Spleen (tissue), 11 donors: ENCODE data around the gene VPREB3. TPM values are rescaled to one million over a fixed set of nuclear protein-coding genes. Genes with fewer than 3 reads are reported as not detected.

ENCODE experiments used
- DNase-seq: peaks from one replicate; pipeline ENCODE4 v3.0.0-alpha.2; 2020
- H3K27ac ChIP-seq, 8 donors: fragments of 200-600 bp; sonication (generic) in 7 of 8; 1 replicate in 4 of 8; 2 replicates in 4 of 8; pipeline versions ENCODE4 v1.5.0 to v1.8.0; 2016 to 2021; ENCODE audit warnings: inconsistent platforms in 4 of 8, mild to moderate bottlenecking in 4 of 8, moderate library complexity in 1 of 8
- H3K27me3 ChIP-seq, 7 donors: fragments of 200-600 bp; sonication (generic) in 6 of 7; replicated peaks in 1 of 7; 1 replicate in 4 of 7; 2 replicates in 3 of 7; pipeline versions ENCODE4 v1.5.0 to v1.8.0; 2016 to 2021; ENCODE audit warnings: inconsistent platforms in 3 of 7, mild to moderate bottlenecking in 1 of 7
- H3K36me3 ChIP-seq, 6 donors: fragments of 200-600 bp; sonication (generic) in 5 of 6; 1 replicate in 4 of 6; 2 replicates in 2 of 6; pipeline versions ENCODE4 v1.5.0 to v1.8.0; 2016 to 2021; ENCODE audit warnings: inconsistent platforms in 2 of 6
- H3K4me1 ChIP-seq, 6 donors: fragments of 200-600 bp; sonication (generic) in 5 of 6; 1 replicate in 3 of 6; 2 replicates in 3 of 6; pipeline versions ENCODE4 v1.5.0 to v1.8.0; 2016 to 2021; ENCODE audit warnings: inconsistent platforms in 3 of 6
- H3K4me3 ChIP-seq, 8 donors: fragments of 200-600 bp; sonication (generic) in 7 of 8; 1 replicate in 4 of 8; 2 replicates in 4 of 8; pipeline versions ENCODE4 v1.5.0 to v1.8.0; 2016 to 2021; ENCODE audit warnings: inconsistent platforms in 4 of 8, mild to moderate bottlenecking in 4 of 8, moderate library complexity in 2 of 8
- H3K9me3 ChIP-seq, 8 donors: fragments of 200-600 bp; sonication (generic) in 7 of 8; 1 replicate in 4 of 8; 2 replicates in 4 of 8; pipeline versions ENCODE4 v1.5.0 to v1.8.0; 2016 to 2021; ENCODE audit warnings: inconsistent platforms in 4 of 8
- POLR2A ChIP-seq, 3 donors: fragments of 450-650 bp; IDR thresholded peaks; one replicate each; pipeline ENCODE4 v1.5.1; 2017; ENCODE audit warnings: antibody characterized with exemption in 3 of 3, mild to moderate bottlenecking in 1 of 3
- POLR2AphosphoS5 ChIP-seq, 3 donors: sonication (generic); formaldehyde crosslinking; IDR thresholded peaks; one replicate each; pipeline ENCODE4 v1.5.1; 2017; ENCODE audit warnings: antibody characterized with exemption in 3 of 3
- WGBS, 5 donors: extraction: QIAGEN DNeasy Blood & Tissue Kit in 3 of 5; methylation state at CpG; one replicate each; pipeline versions ENCODE4 v1.1.5 to v1.1.7; 2013 to 2018; 5-methylcytosine and 5-hydroxymethylcytosine counted together
- intact Hi-C: fragments of 100-400 bp; cut with DNase I; formaldehyde crosslinking; loops from one replicate; pipeline ENCODE4 v1.15.0; 2023; ENCODE audit warnings: low total_unique reads
- polyA plus RNA-seq, 3 donors: library from polyadenylated mRNA; stranded (reverse); fragments of 200-250 nt; gene quantifications; one replicate each; pipeline ENCODE4 v1.2.1, GENCODE V29; 2013
- total RNA-seq, 7 donors: library from RNA; depleted of rRNA in 3 of 7; stranded (reverse); fragments of >200 nt in 3 of 7; fragmentation: NEBNext Ultra II Directional in 4 of 7; extraction: Animal tissue kit (Norgen Biotek cat#: 25700) in 4 of 7; gene quantifications; one replicate each; pipeline versions ENCODE4 v1.1.0 to v1.2.1, GENCODE V29; 2016 to 2021
- TF ChIP-seq, protein P1 (sequence below), 11 experiments: fragments of 200-600 bp in 7 of 11; fragments of 450-650 bp in 4 of 11; sonication (generic) in 4 of 11; IDR thresholded peaks in 8 of 11; conservative IDR thresholded peaks in 3 of 11; 1 replicate in 7 of 11; 2 replicates in 4 of 11; pipeline versions ENCODE4 v1.4.0 to v1.8.0; 2016 to 2021; ENCODE audit warnings: antibody characterized with exemption in 11 of 11, inconsistent platforms in 4 of 11, mild to moderate bottlenecking in 1 of 11
- donor health status: healthy with polysubstance abuse.
- donor health status: DM: no; HTN: no; CAD: no; lungs with moderate emphysema.
- donor health status: DM: no; HTN: no; CAD: no.
- donor health status: Bipolar disorder and iron deficiency.
- donor health status: healthy.
- donor health status: DM: no; HTN: no; CAD: no.
- donor health status: DM: yes; HTN: yes; CAD: no.

VPREB3 gene
- total and polyA plus RNA-seq, 10 donors = 24.9 to 472 (median 57.9) TPM

DNA sequence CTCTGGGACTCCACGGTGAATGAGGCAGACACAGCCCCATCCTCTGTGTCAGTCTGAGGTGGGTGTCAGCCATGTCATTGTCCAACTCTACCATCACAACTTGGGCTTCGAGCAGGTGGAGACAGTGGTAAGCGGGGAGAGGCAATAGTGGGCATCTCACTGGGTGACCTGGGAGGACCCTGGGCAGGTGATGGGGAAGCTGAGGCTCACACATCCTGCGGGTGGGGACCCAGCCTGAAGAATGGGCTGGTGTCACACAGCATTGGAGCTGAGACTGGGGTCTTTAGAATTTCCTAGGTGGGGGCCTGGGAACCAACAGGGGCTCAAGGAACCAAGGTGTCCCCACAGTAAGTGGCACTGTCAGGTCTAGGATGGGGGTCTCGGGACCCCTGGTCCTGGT lies 25.5 kb upstream of the VPREB3 start:
- Histone ChIP-seq H3K4me1 (peaks cover 0 to 21% (median 2%) of the 10 kb centered on the region in 6 donors), H3K9me3 (no peaks in the 10 kb centered on the region), H3K27ac (no peak overlapping the region), H3K36me3 (no peaks in the 10 kb centered on the region), H3K27me3 (no peaks in the 10 kb centered on the region), H3K4me3 (no peak overlapping the region)
- DNase-seq = no peak
- WGBS, 5 donors = 92 to 96% (median 95%) methylated on average over 4 to 5 of the region's 5 CpGs
- TF ChIP-seq POLR2AphosphoS5 (IDR thresholded peaks at IDR 0.05) = no peak
- TF ChIP-seq POLR2A (IDR thresholded peaks at IDR 0.05) = no peak
- TF ChIP-seq, protein P1, sequence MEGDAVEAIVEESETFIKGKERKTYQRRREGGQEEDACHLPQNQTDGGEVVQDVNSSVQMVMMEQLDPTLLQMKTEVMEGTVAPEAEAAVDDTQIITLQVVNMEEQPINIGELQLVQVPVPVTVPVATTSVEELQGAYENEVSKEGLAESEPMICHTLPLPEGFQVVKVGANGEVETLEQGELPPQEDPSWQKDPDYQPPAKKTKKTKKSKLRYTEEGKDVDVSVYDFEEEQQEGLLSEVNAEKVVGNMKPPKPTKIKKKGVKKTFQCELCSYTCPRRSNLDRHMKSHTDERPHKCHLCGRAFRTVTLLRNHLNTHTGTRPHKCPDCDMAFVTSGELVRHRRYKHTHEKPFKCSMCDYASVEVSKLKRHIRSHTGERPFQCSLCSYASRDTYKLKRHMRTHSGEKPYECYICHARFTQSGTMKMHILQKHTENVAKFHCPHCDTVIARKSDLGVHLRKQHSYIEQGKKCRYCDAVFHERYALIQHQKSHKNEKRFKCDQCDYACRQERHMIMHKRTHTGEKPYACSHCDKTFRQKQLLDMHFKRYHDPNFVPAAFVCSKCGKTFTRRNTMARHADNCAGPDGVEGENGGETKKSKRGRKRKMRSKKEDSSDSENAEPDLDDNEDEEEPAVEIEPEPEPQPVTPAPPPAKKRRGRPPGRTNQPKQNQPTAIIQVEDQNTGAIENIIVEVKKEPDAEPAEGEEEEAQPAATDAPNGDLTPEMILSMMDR (IDR thresholded peaks at IDR 0.05 in 8 of 11, conservative IDR thresholded peaks at IDR 0.05 in 3 of 11) = no peak
- intact Hi-C loops = no loop called here

DNA sequence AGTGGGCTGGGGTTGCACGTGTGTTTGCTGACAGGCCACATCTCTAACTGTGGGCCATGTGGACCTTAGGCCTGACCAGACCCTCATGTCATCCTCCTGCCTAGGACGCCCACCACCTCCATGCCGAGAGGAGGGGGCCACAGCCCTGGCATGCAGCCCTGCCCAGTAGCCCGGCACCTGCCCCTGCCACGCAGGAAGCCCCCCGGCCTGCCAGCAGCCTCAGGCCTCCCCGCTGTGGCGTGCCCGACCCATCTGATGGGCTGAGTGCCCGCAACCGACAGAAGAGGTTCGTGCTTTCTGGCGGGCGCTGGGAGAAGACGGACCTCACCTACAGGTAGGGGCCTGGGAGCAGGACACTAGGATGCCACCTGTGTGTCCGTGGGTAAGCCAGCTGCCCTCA lies 24.9 kb upstream of the VPREB3 start:
- WGBS, 5 donors = 90 to 100% (median 94%) methylated on average over 5 to 16 of the region's 16 CpGs
- no peaks in the 10 kb centered on the region for H3K9me3 ChIP-seq
- peaks cover 0 to 21% (median 3%) of the 10 kb centered on the region in 6 donors for H3K4me1 ChIP-seq
- H3K27me3 ChIP-seq = no peaks in the 10 kb centered on the region
- no peaks in the 10 kb centered on the region for H3K36me3 ChIP-seq
- DNase-seq = no peak
- TF ChIP-seq POLR2A (IDR thresholded peaks at IDR 0.05) = no peak
- TF ChIP-seq POLR2AphosphoS5 (IDR thresholded peaks at IDR 0.05) = no peak
- TF ChIP-seq, protein P1 (IDR thresholded peaks at IDR 0.05 in 8 of 11, conservative IDR thresholded peaks at IDR 0.05 in 3 of 11) = no peak
- intact Hi-C loops = no loop called here
- H3K4me3 ChIP-seq = no peak overlapping the region
- no peak overlapping the region for H3K27ac ChIP-seq

DNA sequence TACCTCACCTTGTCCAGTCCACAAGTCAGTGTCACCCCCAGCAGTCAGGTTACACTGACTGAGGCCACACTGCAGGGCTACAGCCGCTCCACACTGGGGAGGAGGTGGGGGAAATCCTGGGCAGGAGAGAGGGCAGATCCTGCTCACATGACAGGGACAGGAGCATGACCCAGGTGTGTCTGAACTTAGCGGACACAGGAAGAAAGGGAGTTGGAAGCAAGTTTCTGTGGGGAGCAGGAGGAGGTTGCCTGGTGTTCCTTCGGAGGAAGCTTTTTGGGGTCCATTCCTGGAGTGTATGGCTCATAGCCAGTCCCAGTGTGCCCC lies 24.3 kb upstream of the VPREB3 start:
- Histone ChIP-seq H3K27me3 (peaks cover 0 to 2% (median 0%) of the 10 kb centered on the region in 7 donors), H3K4me3 (no peak overlapping the region), H3K9me3 (no peaks in the 10 kb centered on the region), H3K4me1 (peaks cover 0 to 21% (median 4%) of the 10 kb centered on the region in 6 donors), H3K36me3 (no peaks in the 10 kb centered on the region), H3K27ac (no peak overlapping the region)
- no peak for DNase-seq
- intact Hi-C loops = no loop called here
- TF ChIP-seq, protein P1 (IDR thresholded peaks at IDR 0.05 in 8 of 11, conservative IDR thresholded peaks at IDR 0.05 in 3 of 11) = no peak
- no peak for TF ChIP-seq POLR2AphosphoS5 (IDR thresholded peaks at IDR 0.05)
- no peak for TF ChIP-seq POLR2A (IDR thresholded peaks at IDR 0.05)
- 75 to 94% (median 82%) methylated on average over 2 to 3 of the region's 3 CpGs for WGBS, 5 donors

DNA sequence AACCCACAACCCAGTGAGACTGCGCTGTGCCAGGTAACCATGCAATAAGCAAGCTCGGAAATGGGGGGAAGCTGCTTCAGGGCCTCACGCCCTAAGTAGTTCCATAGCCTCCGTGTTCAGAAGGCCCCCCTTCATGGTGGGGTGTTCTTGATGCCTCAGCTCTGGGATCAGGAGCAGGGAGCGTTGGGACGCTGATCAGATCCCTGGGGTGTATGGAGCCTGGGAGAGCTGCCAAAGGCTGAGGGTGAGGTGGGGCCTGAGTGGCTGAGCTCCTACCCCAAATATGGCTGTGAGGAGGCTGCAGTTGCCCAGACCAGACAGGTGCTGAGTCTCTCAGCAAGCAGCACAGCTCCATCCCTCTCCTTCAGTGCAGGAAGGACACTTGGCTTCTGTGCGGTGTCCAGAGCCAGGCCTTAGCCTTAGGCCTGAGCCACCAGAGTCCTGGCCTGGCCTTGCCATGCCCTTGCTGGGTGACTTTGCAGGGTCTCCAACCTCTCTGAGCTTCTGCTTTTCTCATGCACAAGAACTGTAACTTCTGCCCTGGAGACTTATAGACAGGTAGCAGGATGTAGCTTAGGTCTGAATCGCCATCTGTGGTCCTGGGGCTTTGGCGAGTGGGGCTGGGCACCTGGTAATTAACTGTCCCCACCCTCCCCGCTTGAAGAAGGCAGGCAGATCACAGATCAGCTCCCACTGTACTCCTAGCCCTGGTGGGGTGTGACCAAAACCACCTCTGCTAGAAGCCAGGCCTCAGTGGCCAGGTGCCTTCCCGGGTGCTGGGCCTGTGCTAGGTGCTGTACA lies 23.8 kb upstream of the VPREB3 start:
- Histone ChIP-seq H3K9me3 (no peaks in the 10 kb centered on the region), H3K36me3 (no peaks in the 10 kb centered on the region), H3K4me3 (no peak overlapping the region), H3K27ac (no peak overlapping the region), H3K4me1 (peaks cover 0 to 21% (median 9%) of the 10 kb centered on the region in 6 donors), H3K27me3 (peaks cover 0 to 8% (median 0%) of the 10 kb centered on the region in 7 donors)
- TF ChIP-seq POLR2A (IDR thresholded peaks at IDR 0.05) = no peak
- no peak for TF ChIP-seq POLR2AphosphoS5 (IDR thresholded peaks at IDR 0.05)
- TF ChIP-seq, protein P1 (IDR thresholded peaks at IDR 0.05 in 8 of 11, conservative IDR thresholded peaks at IDR 0.05 in 3 of 11) = no peak
- no peak for DNase-seq
- intact Hi-C loops = no loop called here
- 85 to 99% (median 93%) methylated on average over 7 to 11 of the region's 11 CpGs for WGBS, 5 donors
